ENCODE measurements around the gene MAEA.

Gene MAEA

DNA sequence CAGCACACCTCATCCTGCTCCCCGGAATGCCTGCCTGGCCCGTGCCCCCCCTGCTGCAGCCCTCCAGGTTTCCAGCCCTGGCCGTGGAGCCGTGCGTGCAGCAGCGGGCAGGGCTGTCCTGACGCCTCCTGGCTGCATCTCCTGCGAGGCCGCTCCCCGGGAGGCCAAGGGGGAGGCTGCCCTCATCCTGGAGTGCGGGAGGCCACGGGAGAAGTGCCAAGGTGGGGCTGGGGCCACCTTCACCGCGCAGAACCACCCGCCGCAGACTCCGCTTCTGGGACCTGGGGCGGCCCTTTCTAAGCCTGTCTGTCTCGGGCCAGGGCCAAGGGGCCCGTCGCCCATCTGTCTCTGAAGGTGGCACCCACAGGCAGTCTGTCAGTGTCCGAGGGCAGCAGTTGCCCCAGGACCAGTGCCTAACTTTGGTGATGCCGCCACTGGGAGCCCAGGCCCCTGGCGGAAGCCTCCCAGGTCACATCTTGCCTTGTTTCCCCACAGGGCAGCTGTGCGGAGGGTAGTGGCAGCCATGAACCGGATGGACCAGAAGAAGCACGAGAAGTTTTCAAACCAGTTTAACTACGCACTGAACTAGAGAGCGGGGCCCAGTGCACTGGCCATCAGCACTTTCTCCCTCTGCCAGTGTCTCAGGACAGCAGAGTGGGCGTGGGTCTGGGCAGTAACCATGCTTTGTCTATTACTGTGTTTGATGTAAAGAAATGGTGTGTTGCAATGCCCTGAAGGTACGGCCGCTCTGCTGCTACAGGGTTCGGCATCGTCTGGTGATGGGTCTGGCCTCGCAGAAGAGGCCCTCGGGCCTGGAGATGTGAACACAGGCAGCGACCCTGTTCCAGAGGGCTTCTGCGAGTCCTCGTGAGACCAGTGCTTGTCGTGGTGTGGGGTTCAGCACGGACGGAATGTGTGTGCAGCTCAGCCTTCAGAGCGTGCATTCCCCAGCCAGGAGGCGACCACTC lies 96.0 kb downstream of the MAEA start:
- Histone ChIP-seq H4K20me1 (ENCODE audit: insufficient read depth, low read length, poor library complexity, severe bottlenecking) (no peaks in the 10 kb centered on the region), H3K4me3 (ENCODE audit: low read length, poor library complexity, severe bottlenecking) (no peak overlapping the region), H3K4me2 (ENCODE audit: low read depth, low read length, poor library complexity, severe bottlenecking) (no peak overlapping the region), H3K36me3 (ENCODE audit: insufficient read depth, low read length) (no peaks in the 10 kb centered on the region), H3K9ac (ENCODE audit: low read depth, low read length, poor library complexity, severe bottlenecking) (no peak overlapping the region), H3K27me3 (ENCODE audit: insufficient read depth, low read length, poor library complexity, severe bottlenecking) (no peaks in the 10 kb centered on the region), H3K4me1 (ENCODE audit: insufficient read depth, low read length, poor library complexity, severe bottlenecking) (no peaks in the 10 kb centered on the region), H3F3A (ENCODE audit: low read depth) (no peaks in the 10 kb centered on the region), H3K9me2 (replicated peaks; ENCODE audit: low read depth, low read length) (no peaks in the 10 kb centered on the region), H3K79me2 (ENCODE audit: insufficient read depth, low read length) (no peaks in the 10 kb centered on the region), H2AFZ (ENCODE audit: low read length) (no peak overlapping the region), H3K9me3 (ENCODE audit: insufficient read depth, low read depth, low read length) (0 out of 2 replicates have a peak, but pooled peaks cover 2% of the 10 kb centered on the region)
- TF ChIP-seq, protein P1, sequence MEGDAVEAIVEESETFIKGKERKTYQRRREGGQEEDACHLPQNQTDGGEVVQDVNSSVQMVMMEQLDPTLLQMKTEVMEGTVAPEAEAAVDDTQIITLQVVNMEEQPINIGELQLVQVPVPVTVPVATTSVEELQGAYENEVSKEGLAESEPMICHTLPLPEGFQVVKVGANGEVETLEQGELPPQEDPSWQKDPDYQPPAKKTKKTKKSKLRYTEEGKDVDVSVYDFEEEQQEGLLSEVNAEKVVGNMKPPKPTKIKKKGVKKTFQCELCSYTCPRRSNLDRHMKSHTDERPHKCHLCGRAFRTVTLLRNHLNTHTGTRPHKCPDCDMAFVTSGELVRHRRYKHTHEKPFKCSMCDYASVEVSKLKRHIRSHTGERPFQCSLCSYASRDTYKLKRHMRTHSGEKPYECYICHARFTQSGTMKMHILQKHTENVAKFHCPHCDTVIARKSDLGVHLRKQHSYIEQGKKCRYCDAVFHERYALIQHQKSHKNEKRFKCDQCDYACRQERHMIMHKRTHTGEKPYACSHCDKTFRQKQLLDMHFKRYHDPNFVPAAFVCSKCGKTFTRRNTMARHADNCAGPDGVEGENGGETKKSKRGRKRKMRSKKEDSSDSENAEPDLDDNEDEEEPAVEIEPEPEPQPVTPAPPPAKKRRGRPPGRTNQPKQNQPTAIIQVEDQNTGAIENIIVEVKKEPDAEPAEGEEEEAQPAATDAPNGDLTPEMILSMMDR (conservative IDR thresholded peaks at IDR 0.05; ENCODE audit: low read length) = no peak
- TF ChIP-seq EZH2phosphoT487 (IDR thresholded peaks at IDR 0.05; ENCODE audit: borderline replicate concordance) = no peak

Measured in Loucy (cell line).